ENCODE data around the gene MAT1A.
"Not testable (repeated sequence)": the region's sequence is repeated elsewhere in the genome, so short reads cannot be mapped to it uniquely, and the experiment has no call there.

Gene MAT1A

DNA sequence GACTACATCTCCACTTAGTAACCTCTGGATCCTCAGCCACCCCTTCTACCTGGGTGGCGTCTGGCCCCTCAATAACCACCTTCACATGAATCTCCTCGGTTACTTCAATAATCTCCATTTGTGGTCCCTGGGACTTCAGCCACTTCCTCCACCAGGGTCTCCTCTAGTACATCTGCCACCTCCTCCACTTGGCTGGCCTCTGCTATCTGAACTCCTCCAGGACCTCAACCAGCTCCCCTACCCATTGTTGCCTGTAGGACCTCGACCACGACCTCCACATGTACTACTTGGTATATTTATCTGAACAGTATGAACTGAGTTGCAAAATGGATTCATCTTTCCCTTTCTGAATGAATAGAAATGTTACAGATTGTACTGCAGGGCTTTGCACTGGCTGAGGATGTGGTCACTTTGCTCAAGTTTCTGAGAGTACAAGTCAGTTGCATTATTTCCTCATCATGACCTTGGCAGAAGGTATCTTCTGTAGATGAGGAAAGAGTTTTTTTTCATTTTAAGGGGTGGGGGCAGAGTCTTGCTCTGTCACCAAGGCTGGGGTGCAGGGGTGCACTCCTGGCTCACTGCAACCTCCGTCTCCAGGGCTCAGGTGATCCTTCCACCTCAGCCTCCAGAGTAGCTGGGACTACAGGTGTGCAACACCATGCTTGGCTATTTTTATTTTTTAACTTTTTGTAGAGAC is 36.0 kb downstream of the MAT1A start:
- Histone ChIP-seq H3K4me3 (replicated peaks; ENCODE audit: low read depth, low read length) (no peak overlapping the region), H3K27me3 (replicated peaks; ENCODE audit: control insufficient read depth, insufficient read depth, low read length) (no peaks in the 10 kb centered on the region; the same call in 1 of the 2 replicates), H3K36me3 (ENCODE audit: control insufficient read depth, insufficient read depth, low read length) (no peaks in the 10 kb centered on the region)
- TF ChIP-seq, protein P1, sequence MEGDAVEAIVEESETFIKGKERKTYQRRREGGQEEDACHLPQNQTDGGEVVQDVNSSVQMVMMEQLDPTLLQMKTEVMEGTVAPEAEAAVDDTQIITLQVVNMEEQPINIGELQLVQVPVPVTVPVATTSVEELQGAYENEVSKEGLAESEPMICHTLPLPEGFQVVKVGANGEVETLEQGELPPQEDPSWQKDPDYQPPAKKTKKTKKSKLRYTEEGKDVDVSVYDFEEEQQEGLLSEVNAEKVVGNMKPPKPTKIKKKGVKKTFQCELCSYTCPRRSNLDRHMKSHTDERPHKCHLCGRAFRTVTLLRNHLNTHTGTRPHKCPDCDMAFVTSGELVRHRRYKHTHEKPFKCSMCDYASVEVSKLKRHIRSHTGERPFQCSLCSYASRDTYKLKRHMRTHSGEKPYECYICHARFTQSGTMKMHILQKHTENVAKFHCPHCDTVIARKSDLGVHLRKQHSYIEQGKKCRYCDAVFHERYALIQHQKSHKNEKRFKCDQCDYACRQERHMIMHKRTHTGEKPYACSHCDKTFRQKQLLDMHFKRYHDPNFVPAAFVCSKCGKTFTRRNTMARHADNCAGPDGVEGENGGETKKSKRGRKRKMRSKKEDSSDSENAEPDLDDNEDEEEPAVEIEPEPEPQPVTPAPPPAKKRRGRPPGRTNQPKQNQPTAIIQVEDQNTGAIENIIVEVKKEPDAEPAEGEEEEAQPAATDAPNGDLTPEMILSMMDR (IDR thresholded peaks at IDR 0.05; ENCODE audit: insufficient read depth, low read length, poor library complexity, severe bottlenecking): no peak
- no peak for DNase-seq (ENCODE audit: extremely low read depth, insufficient read length)

- DNase-seq (ENCODE audit: extremely low read depth, insufficient read length): no peak
- H3K36me3 ChIP-seq (ENCODE audit: control insufficient read depth, insufficient read depth, low read length): no peaks in the 10 kb centered on the region
- no peak overlapping the region for H3K4me3 ChIP-seq (replicated peaks; ENCODE audit: low read depth, low read length)
- TF ChIP-seq, protein P1 (IDR thresholded peaks at IDR 0.05; ENCODE audit: insufficient read depth, low read length, poor library complexity, severe bottlenecking): no peak
- no peaks in the 10 kb centered on the region; the same call in 1 of the 2 replicates for H3K27me3 ChIP-seq (replicated peaks; ENCODE audit: control insufficient read depth, insufficient read depth, low read length)
Observed at GRCh38 chr10:80252296-80252887, 37.1 kb downstream of the MAT1A start.

DNA sequence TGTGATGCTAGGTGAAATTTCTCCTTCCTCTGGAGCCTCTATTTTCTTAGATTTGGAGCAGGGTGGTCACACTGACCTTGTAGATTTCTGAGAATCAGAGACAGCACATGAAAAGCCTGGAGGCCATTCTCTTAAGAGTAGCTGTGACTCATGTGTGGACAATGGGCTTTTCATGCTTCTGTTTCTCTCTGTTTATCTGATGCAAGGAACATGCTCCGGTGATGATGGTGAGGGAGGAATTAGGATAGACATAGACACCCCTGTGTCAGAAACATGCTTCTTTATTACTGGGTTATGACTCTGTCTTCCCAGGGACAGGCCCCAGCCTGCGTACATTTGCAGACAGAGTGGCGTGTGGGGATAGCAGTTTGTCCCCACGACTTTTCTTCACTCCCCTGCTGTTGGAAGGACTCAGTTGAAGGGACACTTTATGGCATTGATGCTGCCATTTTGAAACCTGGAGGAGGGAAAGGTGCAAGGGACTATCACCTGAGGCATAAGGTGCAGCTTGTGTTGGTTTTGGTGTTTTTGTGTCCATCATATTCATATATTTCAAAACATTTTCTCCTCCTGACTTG is 37.7 kb downstream of the MAT1A start:
- H3K36me3 ChIP-seq (ENCODE audit: control insufficient read depth, insufficient read depth, low read length); H3K27me3 ChIP-seq (replicated peaks; ENCODE audit: control insufficient read depth, insufficient read depth, low read length); DNase-seq (ENCODE audit: extremely low read depth, insufficient read length); H3K4me3 ChIP-seq (replicated peaks; ENCODE audit: low read depth, low read length): not testable (repeated sequence)

- H3K4me3 ChIP-seq (replicated peaks; ENCODE audit: low read depth, low read length); DNase-seq (ENCODE audit: extremely low read depth, insufficient read length); H3K27me3 ChIP-seq (replicated peaks; ENCODE audit: control insufficient read depth, insufficient read depth, low read length); H3K36me3 ChIP-seq (ENCODE audit: control insufficient read depth, insufficient read depth, low read length): not testable (repeated sequence)
Observed at GRCh38 chr10:80250399-80250798, 39.1 kb downstream of the MAT1A start.

GRCh38 chr10:80249906-80250305 is 39.6 kb downstream of the MAT1A start:
- not testable (repeated sequence) for DNase-seq (ENCODE audit: extremely low read depth, insufficient read length); H3K4me3 ChIP-seq (replicated peaks; ENCODE audit: low read depth, low read length); H3K36me3 ChIP-seq (ENCODE audit: control insufficient read depth, insufficient read depth, low read length); H3K27me3 ChIP-seq (replicated peaks; ENCODE audit: control insufficient read depth, insufficient read depth, low read length)

DNA sequence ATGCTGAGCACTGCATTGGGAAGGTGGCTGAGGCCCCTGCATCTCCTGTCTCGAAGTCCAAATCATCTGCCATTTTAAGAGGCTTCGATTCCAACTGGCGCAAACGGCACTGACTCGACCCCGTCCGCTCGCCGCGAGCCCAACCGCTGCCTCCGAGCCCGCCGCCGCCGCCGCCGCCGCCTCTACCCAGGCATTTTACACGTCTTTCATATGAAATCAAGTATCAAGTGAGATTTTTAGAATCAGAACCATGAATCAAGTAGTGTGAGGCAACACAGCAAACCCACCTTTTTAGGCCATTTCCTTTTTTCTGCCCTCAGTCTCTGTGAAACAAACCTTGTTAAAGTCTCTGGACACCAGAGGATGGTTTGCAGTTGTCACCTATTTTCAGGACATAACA is 41.8 kb downstream of the MAT1A start:
- DNase-seq (ENCODE audit: extremely low read depth, insufficient read length); H3K36me3 ChIP-seq (ENCODE audit: control insufficient read depth, insufficient read depth, low read length); H3K27me3 ChIP-seq (replicated peaks; ENCODE audit: control insufficient read depth, insufficient read depth, low read length); H3K4me3 ChIP-seq (replicated peaks; ENCODE audit: low read depth, low read length): not testable (repeated sequence)

- not testable (repeated sequence) for H3K36me3 ChIP-seq (ENCODE audit: control insufficient read depth, insufficient read depth, low read length); H3K27me3 ChIP-seq (replicated peaks; ENCODE audit: control insufficient read depth, insufficient read depth, low read length); H3K4me3 ChIP-seq (replicated peaks; ENCODE audit: low read depth, low read length); DNase-seq (ENCODE audit: extremely low read depth, insufficient read length)
Observed at GRCh38 chr10:80244371-80244770, 45.1 kb downstream of the MAT1A start.

DNA sequence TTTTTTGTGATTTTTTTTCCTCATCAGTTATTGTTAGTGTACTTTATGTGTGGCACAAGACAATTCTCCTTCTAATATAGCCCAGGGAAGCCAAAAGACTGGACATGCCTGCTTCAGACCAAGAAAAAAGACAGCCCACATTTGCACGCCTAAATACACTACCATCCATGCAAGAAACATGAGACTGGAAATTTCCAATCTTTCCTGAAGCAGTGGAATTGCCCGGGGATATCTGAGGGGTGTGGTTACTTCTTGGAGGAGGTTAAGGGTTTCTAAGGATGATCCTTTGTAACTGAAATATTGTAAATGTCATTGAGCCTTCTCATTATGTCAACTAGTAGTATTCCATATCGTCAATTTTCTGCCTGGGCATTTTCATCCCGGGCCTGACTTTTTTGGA is 47.1 kb downstream of the MAT1A start:
- not testable (repeated sequence) for DNase-seq (ENCODE audit: extremely low read depth, insufficient read length); H3K4me3 ChIP-seq (replicated peaks; ENCODE audit: low read depth, low read length); H3K36me3 ChIP-seq (ENCODE audit: control insufficient read depth, insufficient read depth, low read length); H3K27me3 ChIP-seq (replicated peaks; ENCODE audit: control insufficient read depth, insufficient read depth, low read length)

GRCh38 chr10:80236457-80236856 is 53.0 kb downstream of the MAT1A start:
- not testable (repeated sequence) for H3K27me3 ChIP-seq (replicated peaks; ENCODE audit: control insufficient read depth, insufficient read depth, low read length); H3K36me3 ChIP-seq (ENCODE audit: control insufficient read depth, insufficient read depth, low read length); H3K4me3 ChIP-seq (replicated peaks; ENCODE audit: low read depth, low read length); DNase-seq (ENCODE audit: extremely low read depth, insufficient read length)

- H3K4me3 ChIP-seq (replicated peaks; ENCODE audit: low read depth, low read length); H3K27me3 ChIP-seq (replicated peaks; ENCODE audit: control insufficient read depth, insufficient read depth, low read length); H3K36me3 ChIP-seq (ENCODE audit: control insufficient read depth, insufficient read depth, low read length); DNase-seq (ENCODE audit: extremely low read depth, insufficient read length): not testable (repeated sequence)
Observed at GRCh38 chr10:80234331-80235235, 54.9 kb downstream of the MAT1A start.

- DNase-seq (ENCODE audit: extremely low read depth, insufficient read length); H3K27me3 ChIP-seq (replicated peaks; ENCODE audit: control insufficient read depth, insufficient read depth, low read length); H3K4me3 ChIP-seq (replicated peaks; ENCODE audit: low read depth, low read length): not testable (repeated sequence)
Observed at GRCh38 chr10:80233871-80234270, 55.6 kb downstream of the MAT1A start.

More at GRCh38 chr10:80233871-80234270, 55.6 kb downstream of the MAT1A start:
- not testable (repeated sequence) for H3K36me3 ChIP-seq (ENCODE audit: control insufficient read depth, insufficient read depth, low read length)

Data from GM06990 (cell line).